K562 (cell line): Measurements from ENCODE around the gene LY6G6C. TPM values are rescaled to one million over a fixed set of nuclear protein-coding genes. Genes with fewer than 3 reads are reported as not detected.

ENCODE experiments used
- CBX1 ChIP-seq: sonication (generic); IDR thresholded peaks from 2 replicates; pipeline ENCODE4 v1.6.1; 2016; ENCODE audit warnings: antibody characterized with exemption, low read depth, mild to moderate bottlenecking
- PHB2 ChIP-seq: fragments of 450-650 bp; IDR thresholded peaks from 2 replicates; pipeline ENCODE4 v1.6.1; 2017; ENCODE audit warnings: low read depth
- RERE ChIP-seq: sonication (generic); formaldehyde crosslinking; IDR thresholded peaks from 2 replicates; pipeline ENCODE4 v1.8.0; 2023; ENCODE audit warnings: missing genetic modification reagents, mild to moderate bottlenecking, borderline replicate concordance
- RUNX1 ChIP-seq: sonication (generic); IDR thresholded peaks from 2 replicates; pipeline ENCODE4 v1.6.1; 2016; ENCODE audit warnings: antibody characterized with exemption, low read depth
- ZNF584 ChIP-seq: fragments of 200-800 bp; sonication (Bioruptor generic); IDR thresholded peaks from 2 replicates; pipeline ENCODE4 v1.6.1; 2016; ENCODE audit warnings: low read depth, mild to moderate bottlenecking, missing genetic modification characterization, missing compliant biosample characterization
- ZNF668 ChIP-seq: fragments of 250-450 bp; sonication (Bioruptor Pico); IDR thresholded peaks from 2 replicates; pipeline ENCODE4 v1.8.0; 2022; ENCODE audit warnings: mild to moderate bottlenecking, inconsistent platforms
- ZNF740 ChIP-seq, 3 experiments: fragments of 200-800 bp in 1 of 3; sonication (Bioruptor generic) in 1 of 3; sonication (generic) in 1 of 3; formaldehyde crosslinking in 1 of 3; IDR thresholded peaks; 2 replicates each; pipeline versions ENCODE4 v1.6.1 to v1.8.0; 2016 to 2022; ENCODE audit warnings: mild to moderate bottlenecking in 2 of 3, missing compliant biosample characterization in 2 of 3, missing genetic modification characterization in 2 of 3, missing genetic modification reagents in 1 of 3
- polyA plus RNA-seq, 8 experiments: library from polyadenylated mRNA; depleted of rRNA in 4 of 8; stranded (reverse) in 5 of 8; unstranded in 3 of 8; fragments of >200 nt; fragmentation: Nextera tagmentation in 2 of 8; fragmentation: Illumina TruSeq in 1 of 8; extraction: Ambion mirVana in 2 of 8; extraction: Trizol in 1 of 8; gene quantifications; 2 replicates each; pipeline versions ENCODE4 v1.2.1 to v1.2.3, GENCODE V29; 2011 to 2014; ENCODE audit warnings: inconsistent platforms in 1 of 8, missing spikeins in 1 of 8
- total RNA-seq, 7 experiments: library from RNA; depleted of rRNA in 6 of 7; stranded (reverse); fragments of >200 nt in 6 of 7; fragmentation: Illumina TruSeq in 2 of 7; extraction: Trizol in 2 of 7; gene quantifications; 2 replicates each; pipeline versions ENCODE4 v1.2.1 to v1.2.3, GENCODE V29; 2011 to 2021; ENCODE audit warnings: low replicate concordance in 1 of 7

The LY6G6C gene
- total and polyA plus RNA-seq, 9 of the 15 experiments (the other 6 are each of a cell fraction or from before 2014, with no cell fraction given) = 0.06 to 0.20 TPM; not detected in 7

GRCh38 chr6:31692886-31693285, 28.7 kb downstream of the LY6G6C start (continued):
- 0 out of 2 replicates have a peak, but pooled peaks have one; percentile 3 for TF ChIP-seq ZNF740 (CRISPR knock-in tag; IDR thresholded peaks at IDR 0.05)
- TF ChIP-seq ZNF740 (tag; IDR thresholded peaks at IDR 0.05) = no peak
- TF ChIP-seq RUNX1 = no peak
- TF ChIP-seq CBX1 = no peak
- TF ChIP-seq PHB2 = no peak
- TF ChIP-seq ZNF668 (CRISPR knock-in tag) = no peak
- TF ChIP-seq ZNF584 (CRISPR knock-in tag) = no peak
- TF ChIP-seq RERE (CRISPR knock-in tag) = no peak
